Measurements from ENCODE around the gene AIFM3. TPM values are rescaled to one million over a fixed set of nuclear protein-coding genes. Genes with fewer than 3 reads are reported as not detected.

The AIFM3 gene
- total RNA-seq, 1 donor = 0.72 TPM

DNA sequence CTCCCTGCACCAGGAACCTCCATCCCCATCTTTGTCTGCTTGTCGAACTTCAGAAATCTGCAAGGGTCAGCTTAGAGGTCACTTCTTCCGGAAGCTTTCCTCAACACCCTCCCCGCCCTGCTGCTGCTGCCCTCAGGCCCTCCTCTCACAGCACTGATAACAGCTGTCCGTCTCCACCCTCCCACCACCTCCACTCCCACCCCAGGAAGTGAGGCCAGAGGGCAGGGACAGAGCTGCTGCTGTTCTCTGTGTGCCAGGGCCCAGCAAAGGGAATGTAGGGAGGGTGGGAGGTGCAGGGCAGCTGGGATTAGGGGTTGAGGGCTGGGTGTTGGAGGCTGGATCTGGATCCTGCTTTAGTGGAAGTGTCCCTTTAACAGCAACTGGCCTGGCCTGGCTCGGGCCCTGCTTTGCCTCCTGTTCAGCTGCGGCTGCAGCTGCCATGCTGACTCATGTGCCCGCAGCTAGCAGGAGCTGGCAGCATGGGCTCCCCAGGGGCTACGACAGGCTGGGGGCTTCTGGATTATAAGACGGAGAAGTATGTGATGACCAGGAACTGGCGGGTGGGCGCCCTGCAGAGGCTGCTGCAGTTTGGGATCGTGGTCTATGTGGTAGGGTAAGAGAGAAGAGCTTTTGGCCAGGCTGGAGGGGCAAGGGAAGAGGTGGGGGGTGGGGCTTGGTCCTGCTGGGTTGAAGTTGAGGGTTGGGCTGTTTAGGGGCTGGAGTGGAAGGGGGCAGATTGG is 47.8 kb downstream of the AIFM3 start, which contains the start of gene P2RX6:
P2RX6 (plus strand) TSS at position 440 of the 740 bp plus-strand sequence; CDS start at position 450, 10 bp downstream.
- peaks cover 27% of the 10 kb centered on the region for H3K4me1 ChIP-seq (ENCODE audit: insufficient read depth, low read length)
- H3K79me2 ChIP-seq (ENCODE audit: insufficient read depth, low read length) = no peaks in the 10 kb centered on the region
- H4K20me1 ChIP-seq (ENCODE audit: insufficient read depth, low read length) = peaks cover under 1% of the 10 kb centered on the region
- no peaks in the 10 kb centered on the region for H3K9me3 ChIP-seq (ENCODE audit: low read depth, low read length)
- peak within 1 kb of the TSS; percentile 93 for H2AFZ ChIP-seq (ENCODE audit: low read length)
- H3K4me2 ChIP-seq (ENCODE audit: insufficient read depth, low read length) = peak within 1 kb of the TSS; percentile 92
- H3K27ac ChIP-seq (ENCODE audit: low read depth, low read length) = peak within 1 kb of the TSS; percentile 58
- peak within 1 kb of the TSS; percentile 82 for H3K4me3 ChIP-seq (ENCODE audit: insufficient read depth, low read length)
- peak; percentile 93 for DNase-seq (ENCODE audit: insufficient read length, low spot score, missing footprints)
- H3K36me3 ChIP-seq (ENCODE audit: insufficient read depth, low read length) = no peaks in the 10 kb centered on the region
- no peaks in the 10 kb centered on the region for H3K27me3 ChIP-seq (ENCODE audit: insufficient read depth, low read length)
- TF ChIP-seq, protein P1, sequence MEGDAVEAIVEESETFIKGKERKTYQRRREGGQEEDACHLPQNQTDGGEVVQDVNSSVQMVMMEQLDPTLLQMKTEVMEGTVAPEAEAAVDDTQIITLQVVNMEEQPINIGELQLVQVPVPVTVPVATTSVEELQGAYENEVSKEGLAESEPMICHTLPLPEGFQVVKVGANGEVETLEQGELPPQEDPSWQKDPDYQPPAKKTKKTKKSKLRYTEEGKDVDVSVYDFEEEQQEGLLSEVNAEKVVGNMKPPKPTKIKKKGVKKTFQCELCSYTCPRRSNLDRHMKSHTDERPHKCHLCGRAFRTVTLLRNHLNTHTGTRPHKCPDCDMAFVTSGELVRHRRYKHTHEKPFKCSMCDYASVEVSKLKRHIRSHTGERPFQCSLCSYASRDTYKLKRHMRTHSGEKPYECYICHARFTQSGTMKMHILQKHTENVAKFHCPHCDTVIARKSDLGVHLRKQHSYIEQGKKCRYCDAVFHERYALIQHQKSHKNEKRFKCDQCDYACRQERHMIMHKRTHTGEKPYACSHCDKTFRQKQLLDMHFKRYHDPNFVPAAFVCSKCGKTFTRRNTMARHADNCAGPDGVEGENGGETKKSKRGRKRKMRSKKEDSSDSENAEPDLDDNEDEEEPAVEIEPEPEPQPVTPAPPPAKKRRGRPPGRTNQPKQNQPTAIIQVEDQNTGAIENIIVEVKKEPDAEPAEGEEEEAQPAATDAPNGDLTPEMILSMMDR (IDR thresholded peaks at IDR 0.05; ENCODE audit: extremely low read depth, low read depth, low read length) = no peak

DNA sequence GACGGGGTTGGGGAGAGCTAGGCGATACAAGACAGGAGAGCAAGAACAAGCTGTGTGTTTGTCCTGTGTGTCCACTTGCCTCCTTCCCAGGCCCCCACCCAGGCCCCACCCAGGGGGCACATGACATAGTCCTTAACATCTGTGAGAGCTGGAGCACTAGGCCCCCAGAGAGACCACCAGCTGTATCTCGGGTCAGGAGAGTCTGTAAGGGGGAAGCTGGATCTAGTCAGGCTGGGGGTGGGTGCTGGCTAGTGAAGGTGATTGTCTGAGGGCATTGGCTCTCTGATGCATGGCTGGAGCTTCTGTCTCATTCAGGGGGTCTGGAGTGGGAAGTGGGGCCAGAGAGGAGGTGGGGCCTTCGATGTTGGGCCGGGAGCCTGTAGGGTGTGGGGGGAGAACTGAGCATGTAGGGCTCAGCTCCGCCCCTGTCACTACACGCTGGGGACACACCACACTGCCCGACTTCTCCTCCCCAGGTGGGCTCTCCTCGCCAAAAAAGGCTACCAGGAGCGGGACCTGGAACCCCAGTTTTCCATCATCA is 48.5 kb downstream of the AIFM3 start:
- Histone ChIP-seq H3K36me3 (ENCODE audit: insufficient read depth, low read length) (no peaks in the 10 kb centered on the region), H4K20me1 (ENCODE audit: insufficient read depth, low read length) (no peaks in the 10 kb centered on the region), H2AFZ (ENCODE audit: low read length) (no peak overlapping the region), H3K27ac (ENCODE audit: low read depth, low read length) (peak overlapping the region; percentile 58), H3K9me3 (ENCODE audit: low read depth, low read length) (no peaks in the 10 kb centered on the region), H3K4me1 (ENCODE audit: insufficient read depth, low read length) (peaks cover 27% of the 10 kb centered on the region), H3K27me3 (ENCODE audit: insufficient read depth, low read length) (no peaks in the 10 kb centered on the region), H3K79me2 (ENCODE audit: insufficient read depth, low read length) (no peaks in the 10 kb centered on the region), H3K4me3 (ENCODE audit: insufficient read depth, low read length) (peak overlapping the region; percentile 82), H3K4me2 (ENCODE audit: insufficient read depth, low read length) (peak overlapping the region; percentile 92)
- TF ChIP-seq, protein P1 (IDR thresholded peaks at IDR 0.05; ENCODE audit: extremely low read depth, low read depth, low read length) = no peak
- peak; percentile 59 for DNase-seq (ENCODE audit: insufficient read length, low spot score, missing footprints)

DNA sequence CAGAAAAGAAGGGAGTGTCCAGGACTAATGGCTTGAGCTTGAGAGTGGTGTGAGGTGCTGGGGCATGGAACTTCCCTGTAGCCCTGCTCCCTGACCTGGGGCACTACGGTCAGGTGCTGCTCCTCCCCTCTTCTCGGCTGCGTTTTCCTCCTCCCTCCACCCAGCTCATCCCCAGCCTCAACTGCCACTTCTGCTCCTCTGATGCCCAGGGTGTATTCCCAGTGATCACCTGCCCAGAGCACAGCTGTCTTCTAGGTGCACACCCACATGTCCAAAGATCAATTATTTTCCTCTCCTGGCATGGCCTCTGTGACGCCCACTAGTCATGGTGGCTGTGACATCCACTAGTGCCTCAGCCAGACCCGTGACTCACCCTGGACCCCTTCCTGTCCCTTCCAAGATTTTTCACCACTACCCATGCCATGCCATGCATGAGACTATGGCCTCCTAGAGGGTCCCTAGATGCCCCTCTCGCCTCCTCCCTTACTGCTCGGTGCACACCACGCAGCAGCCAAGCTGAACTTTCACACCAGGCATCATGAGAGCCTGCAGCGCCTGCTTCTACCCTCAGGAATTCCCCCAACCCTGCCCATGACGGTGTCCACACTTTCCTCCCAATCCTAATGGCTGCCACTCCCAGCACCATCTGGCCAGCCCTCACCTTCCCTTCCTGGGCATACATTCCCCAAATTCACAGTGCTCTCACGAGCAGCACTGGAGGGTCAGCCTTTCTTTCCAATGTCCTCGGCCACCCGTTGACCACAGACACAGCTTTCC is 49.8 kb downstream of the AIFM3 start:
- no peaks in the 10 kb centered on the region for H3K9me3 ChIP-seq (ENCODE audit: low read depth, low read length)

More for the DNA sequence above, 49.8 kb downstream of the AIFM3 start:
- H3K4me3 ChIP-seq (ENCODE audit: insufficient read depth, low read length) = no peak overlapping the region
- TF ChIP-seq, protein P1 (IDR thresholded peaks at IDR 0.05; ENCODE audit: extremely low read depth, low read depth, low read length) = no peak
- peak; percentile 58 for DNase-seq (ENCODE audit: insufficient read length, low spot score, missing footprints)
- no peaks in the 10 kb centered on the region for H3K27me3 ChIP-seq (ENCODE audit: insufficient read depth, low read length)
- H3K27ac ChIP-seq (ENCODE audit: low read depth, low read length) = no peak overlapping the region
- H3K36me3 ChIP-seq (ENCODE audit: insufficient read depth, low read length) = no peaks in the 10 kb centered on the region
- no peak overlapping the region for H3K4me2 ChIP-seq (ENCODE audit: insufficient read depth, low read length)
- no peaks in the 10 kb centered on the region for H3K79me2 ChIP-seq (ENCODE audit: insufficient read depth, low read length)
- no peak overlapping the region for H2AFZ ChIP-seq (ENCODE audit: low read length)
- H4K20me1 ChIP-seq (ENCODE audit: insufficient read depth, low read length) = no peaks in the 10 kb centered on the region
- peaks cover 27% of the 10 kb centered on the region for H3K4me1 ChIP-seq (ENCODE audit: insufficient read depth, low read length)

Data from osteoblast (primary cell).